ENCODE results near the gene KCNA5.

Gene KCNA5

GRCh38 chr12:5085896-5086295 lies 42.2 kb downstream of the KCNA5 start:
- Histone ChIP-seq H3K23ac (ENCODE audit: low read length in 2 of 2) (no peak overlapping the region), H3K9me3 (ENCODE audit: control insufficient read depth, low read length) (no peaks in the 10 kb centered on the region), H2AFZ (ENCODE audit: low read depth, low read length) (no peak overlapping the region), H3K4me3 (ENCODE audit: insufficient read depth in 1 of 2, low read depth in 1 of 2, low read length in 2 of 2) (no peak overlapping the region), H2AK5ac (ENCODE audit: low read length, severe bottlenecking) (no peak overlapping the region), H3K4me1 (ENCODE audit: control insufficient read depth, insufficient read depth, low read depth, low read length) (peaks cover 13% of the 10 kb centered on the region), H3K27ac (ENCODE audit: low read length, poor library complexity, severe bottlenecking) (no peak overlapping the region), H2BK120ac (ENCODE audit: low read depth, low read length) (no peak overlapping the region), H3K18ac (ENCODE audit: low read depth in 1 of 2, low read length in 2 of 2) (no peak overlapping the region), H4K8ac (ENCODE audit: low read length) (no peak overlapping the region), H3K4ac (ENCODE audit: low read depth in 1 of 2, low read length in 2 of 2) (no peak overlapping the region), H3K79me1 (replicated peaks; ENCODE audit: low read length, poor library complexity, severe bottlenecking) (no peaks in the 10 kb centered on the region), H3K4me2 (ENCODE audit: low read length, poor library complexity, severe bottlenecking) (no peak overlapping the region), H3K9ac (ENCODE audit: low read length) (no peak overlapping the region), H2BK15ac (ENCODE audit: low read depth, poor library complexity, severe bottlenecking) (no peak overlapping the region), H3K14ac (ENCODE audit: low read length in 2 of 2) (no peak overlapping the region), H2BK12ac (ENCODE audit: low read length in 2 of 2) (no peak overlapping the region), H3K36me3 (ENCODE audit: control insufficient read depth in 1 of 2, insufficient read depth in 2 of 2, low read depth in 1 of 2, low read length in 2 of 2) (no peaks in the 10 kb centered on the region), H2BK5ac (ENCODE audit: low read depth, low read length, poor library complexity, severe bottlenecking) (no peak overlapping the region), H3K27me3 (ENCODE audit: control insufficient read depth in 1 of 2, insufficient read depth in 1 of 2, low read length in 2 of 2) (peaks cover 19 to 27% of the 10 kb centered on the region in 2 experiments), H4K91ac (ENCODE audit: low read length) (no peak overlapping the region)
- WGBS: 44% methylated on average over 3 of the region's 3 CpGs
- DNase-seq: peak; percentile 5

GRCh38 chr12:5087831-5088554 lies 44.3 kb downstream of the KCNA5 start:
- Histone ChIP-seq H3K9ac (ENCODE audit: low read length) (no peak overlapping the region), H3K79me1 (replicated peaks; ENCODE audit: low read length, poor library complexity, severe bottlenecking) (no peaks in the 10 kb centered on the region), H3K4me3 (ENCODE audit: insufficient read depth in 1 of 2, low read depth in 1 of 2, low read length in 2 of 2) (no peak overlapping the region), H3K18ac (ENCODE audit: low read depth in 1 of 2, low read length in 2 of 2) (no peak overlapping the region), H2BK120ac (ENCODE audit: low read depth, low read length) (no peak overlapping the region), H2BK12ac (ENCODE audit: low read length in 2 of 2) (no peak overlapping the region), H2AFZ (ENCODE audit: low read depth, low read length) (no peak overlapping the region), H3K27ac (ENCODE audit: low read length, poor library complexity, severe bottlenecking) (no peak overlapping the region), H2AK5ac (ENCODE audit: low read length, severe bottlenecking) (no peak overlapping the region), H4K8ac (ENCODE audit: low read length) (no peak overlapping the region), H3K14ac (ENCODE audit: low read length in 2 of 2) (no peak overlapping the region), H3K36me3 (ENCODE audit: control insufficient read depth in 1 of 2, insufficient read depth in 2 of 2, low read depth in 1 of 2, low read length in 2 of 2) (no peaks in the 10 kb centered on the region), H3K9me3 (ENCODE audit: control insufficient read depth, low read length) (no peaks in the 10 kb centered on the region), H2BK5ac (ENCODE audit: low read depth, low read length, poor library complexity, severe bottlenecking) (no peak overlapping the region), H4K91ac (ENCODE audit: low read length) (no peak overlapping the region), H3K27me3 (ENCODE audit: control insufficient read depth in 1 of 2, insufficient read depth in 1 of 2, low read length in 2 of 2) (peaks cover 6 to 10% of the 10 kb centered on the region in 2 experiments), H2BK15ac (ENCODE audit: low read depth, poor library complexity, severe bottlenecking) (no peak overlapping the region), H3K4me2 (ENCODE audit: low read length, poor library complexity, severe bottlenecking) (no peak overlapping the region), H3K23ac (ENCODE audit: low read length in 2 of 2) (no peak overlapping the region), H3K4ac (ENCODE audit: low read depth in 1 of 2, low read length in 2 of 2) (no peak overlapping the region), H3K4me1 (ENCODE audit: control insufficient read depth, insufficient read depth, low read depth, low read length) (peaks cover 13% of the 10 kb centered on the region)
- WGBS: 80% methylated on average over 13 of the region's 16 CpGs
- DNase-seq: no peak

GRCh38 chr12:5088586-5089264 lies 45.0 kb downstream of the KCNA5 start:
- no peak overlapping the region for H4K91ac ChIP-seq (ENCODE audit: low read length)
- no peak overlapping the region for H3K4me2 ChIP-seq (ENCODE audit: low read length, poor library complexity, severe bottlenecking)
- no peak overlapping the region for H3K4ac ChIP-seq (ENCODE audit: low read depth in 1 of 2, low read length in 2 of 2)
- H3K18ac ChIP-seq (ENCODE audit: low read depth in 1 of 2, low read length in 2 of 2): no peak overlapping the region
- no peak overlapping the region for H2BK15ac ChIP-seq (ENCODE audit: low read depth, poor library complexity, severe bottlenecking)
- H4K8ac ChIP-seq (ENCODE audit: low read length): no peak overlapping the region
- no peak overlapping the region for H3K23ac ChIP-seq (ENCODE audit: low read length in 2 of 2)
- H3K36me3 ChIP-seq (ENCODE audit: control insufficient read depth in 1 of 2, insufficient read depth in 2 of 2, low read depth in 1 of 2, low read length in 2 of 2): no peaks in the 10 kb centered on the region
- H3K4me1 ChIP-seq (ENCODE audit: control insufficient read depth, insufficient read depth, low read depth, low read length): peaks cover 13% of the 10 kb centered on the region
- no peak overlapping the region for H3K27ac ChIP-seq (ENCODE audit: low read length, poor library complexity, severe bottlenecking)
- no peak overlapping the region for H2AFZ ChIP-seq (ENCODE audit: low read depth, low read length)
- H2BK12ac ChIP-seq (ENCODE audit: low read length in 2 of 2): no peak overlapping the region
- H3K14ac ChIP-seq (ENCODE audit: low read length in 2 of 2): no peak overlapping the region
- H2BK5ac ChIP-seq (ENCODE audit: low read depth, low read length, poor library complexity, severe bottlenecking): no peak overlapping the region
- H3K9me3 ChIP-seq (ENCODE audit: control insufficient read depth, low read length): no peaks in the 10 kb centered on the region
- H2AK5ac ChIP-seq (ENCODE audit: low read length, severe bottlenecking): no peak overlapping the region
- no peak overlapping the region for H3K9ac ChIP-seq (ENCODE audit: low read length)
- no peak overlapping the region for H3K4me3 ChIP-seq (ENCODE audit: insufficient read depth in 1 of 2, low read depth in 1 of 2, low read length in 2 of 2)
- H2BK120ac ChIP-seq (ENCODE audit: low read depth, low read length): no peak overlapping the region
- 80% methylated on average over 18 of the region's 18 CpGs for WGBS
- DNase-seq: peak; percentile 24
- H3K27me3 ChIP-seq (ENCODE audit: control insufficient read depth in 1 of 2, insufficient read depth in 1 of 2, low read length in 2 of 2): peaks cover 2 to 4% of the 10 kb centered on the region in 2 experiments
- H3K79me1 ChIP-seq (replicated peaks; ENCODE audit: low read length, poor library complexity, severe bottlenecking): no peaks in the 10 kb centered on the region

- Histone ChIP-seq H2BK120ac (ENCODE audit: low read depth, low read length) (no peak overlapping the region), H3K9ac (ENCODE audit: low read length) (no peak overlapping the region), H3K36me3 (ENCODE audit: control insufficient read depth in 1 of 2, insufficient read depth in 2 of 2, low read depth in 1 of 2, low read length in 2 of 2) (no peaks in the 10 kb centered on the region), H2BK12ac (ENCODE audit: low read length in 2 of 2) (no peak overlapping the region), H3K23ac (ENCODE audit: low read length in 2 of 2) (no peak overlapping the region), H2BK15ac (ENCODE audit: low read depth, poor library complexity, severe bottlenecking) (no peak overlapping the region), H3K27me3 (ENCODE audit: control insufficient read depth in 1 of 2, insufficient read depth in 1 of 2, low read length in 2 of 2) (peaks cover 4 to 47% of the 10 kb centered on the region in 2 experiments), H3K14ac (ENCODE audit: low read length in 2 of 2) (no peak overlapping the region), H3K4me1 (ENCODE audit: control insufficient read depth, insufficient read depth, low read depth, low read length) (peaks cover 2% of the 10 kb centered on the region), H3K4ac (ENCODE audit: low read depth in 1 of 2, low read length in 2 of 2) (no peak overlapping the region), H3K18ac (ENCODE audit: low read depth in 1 of 2, low read length in 2 of 2) (no peak overlapping the region), H2AK5ac (ENCODE audit: low read length, severe bottlenecking) (no peak overlapping the region), H4K8ac (ENCODE audit: low read length) (no peak overlapping the region), H4K91ac (ENCODE audit: low read length) (no peak overlapping the region), H3K79me1 (replicated peaks; ENCODE audit: low read length, poor library complexity, severe bottlenecking) (no peaks in the 10 kb centered on the region), H3K9me3 (ENCODE audit: control insufficient read depth, low read length) (no peaks in the 10 kb centered on the region), H3K4me2 (ENCODE audit: low read length, poor library complexity, severe bottlenecking) (no peak overlapping the region), H3K27ac (ENCODE audit: low read length, poor library complexity, severe bottlenecking) (no peak overlapping the region), H2AFZ (ENCODE audit: low read depth, low read length) (no peak overlapping the region), H3K4me3 (ENCODE audit: insufficient read depth in 1 of 2, low read depth in 1 of 2, low read length in 2 of 2) (no peak overlapping the region), H2BK5ac (ENCODE audit: low read depth, low read length, poor library complexity, severe bottlenecking) (no peak overlapping the region)
- no peak for DNase-seq
- 56% methylated on average over 1 of the region's 1 CpG for WGBS
These were observed 50.9 kb downstream of the KCNA5 start for GRCh38 chr12:5094551-5094950.
